A549 (cell line): ENCODE results near the gene ATP6V1G2. TPM values are rescaled to one million over a fixed set of nuclear protein-coding genes. Genes with fewer than 3 reads are reported as not detected.

Experiments used
- ATAC-seq, 2 experiments: fragments of 200-7000 bp in 1 of 2; fragments of >200 bp in 1 of 2; cut with Nextera tagmentation in 1 of 2; cut with Tn5 transposase in 1 of 2; 3 replicates each; pipeline versions ENCODE4 v1.8.0 to v1.9.1; 2018 to 2020; ENCODE audit warnings: mild to moderate bottlenecking in 1 of 2, moderate library complexity in 1 of 2
- CTCF ChIA-PET: fragments of 300-600 bp; sonication (Branson Sonifier 250); formaldehyde crosslinking; extraction: SDS; loops from one replicate; lab custom pipeline; 2021; ENCODE audit warnings: antibody characterized with exemption, inconsistent platforms; lab: Yijun Ruan, JAX
- POLR2A ChIA-PET: fragments of 350-600 bp; formaldehyde crosslinking; extraction: SDS; loops from one replicate; lab custom pipeline; 2021; ENCODE audit warnings: antibody characterized with exemption, inconsistent platforms; lab: Yijun Ruan, JAX
- DNase-seq, 2 experiments: peaks; one replicate each; pipeline versions ENCODE4 v3.0.0 to v3.0.0-alpha.2; 2011 to 2016; ENCODE audit warnings: low read depth in 1 of 2, low spot score in 1 of 2
- FAIRE-seq: peaks from 2 replicates; lab custom pipeline; 2011; peaks lifted over from hg19 to GRCh38; lab: Jason Lieb, UNC
- H3K27ac ChIP-seq, 2 experiments: fragments of >200 bp; sonication (Bioruptor Twin); formaldehyde crosslinking; 3 replicates each; pipeline ENCODE4 v1.5.1; 2016 to 2017
- H3K4me1 ChIP-seq: fragments of >200 bp; sonication (Bioruptor Twin); formaldehyde crosslinking; 3 replicates; pipeline ENCODE4 v1.6.1; 2016
- H3K4me2 ChIP-seq: fragments of >200 bp; sonication (Bioruptor Twin); formaldehyde crosslinking; 3 replicates; pipeline ENCODE4 v1.6.1; 2016
- H3K4me3 ChIP-seq: fragments of >200 bp; sonication (Bioruptor Twin); formaldehyde crosslinking; 3 replicates; pipeline ENCODE4 v1.5.1; 2016
- H3K9me3 ChIP-seq: fragments of >200 bp; sonication (Bioruptor Twin); formaldehyde crosslinking; 3 replicates; pipeline ENCODE4 v1.6.1; 2016
- BHLHE40 ChIP-seq: IDR thresholded peaks from 2 replicates; pipeline ENCODE4 v1.6.1; 2012; ENCODE audit warnings: low read depth, low read length, inconsistent platforms
- EP300 ChIP-seq, 2 experiments: fragments of >200 bp; sonication (Bioruptor Twin); formaldehyde crosslinking; IDR thresholded peaks; 2 replicates in 1 of 2; 3 replicates in 1 of 2; pipeline ENCODE4 v1.6.1; 2016 to 2017
- FOSB ChIP-seq: fragments of 250-450 bp; sonication (Bioruptor Pico); IDR thresholded peaks from 2 replicates; pipeline ENCODE4 v1.5.0; 2020; ENCODE audit warnings: mild to moderate bottlenecking, moderate library complexity
- HDAC2 ChIP-seq: fragments of 200-600 bp; sonication (generic); IDR thresholded peaks from 2 replicates; pipeline ENCODE4 v1.6.1; 2016
- HES2 ChIP-seq: fragments of >200 bp; sonication (Bioruptor Twin); formaldehyde crosslinking; IDR thresholded peaks from 2 replicates; pipeline ENCODE4 v1.6.1; 2016
- HEYL ChIP-seq: fragments of 250-450 bp; sonication (Bioruptor Pico); IDR thresholded peaks from 2 replicates; pipeline ENCODE4 v1.8.0; 2021; ENCODE audit warnings: mild to moderate bottlenecking, moderate library complexity
- KDM5A ChIP-seq: fragments of 200-600 bp; sonication (generic); IDR thresholded peaks from 2 replicates; pipeline ENCODE4 v1.6.1; 2016; ENCODE audit warnings: antibody characterized with exemption, mild to moderate bottlenecking
- NR3C1 ChIP-seq: fragments of >200 bp; sonication (Bioruptor Twin); formaldehyde crosslinking; IDR thresholded peaks from 3 replicates; pipeline ENCODE4 v1.6.1; 2017
- RFX5 ChIP-seq: fragments of 450-650 bp; IDR thresholded peaks from 2 replicates; pipeline ENCODE4 v1.7.1; 2014; ENCODE audit warnings: antibody characterized with exemption, mild to moderate bottlenecking, moderate library complexity
- RNF2 ChIP-seq: fragments of 200-600 bp; sonication (generic); IDR thresholded peaks from 2 replicates; pipeline ENCODE4 v1.6.1; 2016; ENCODE audit warnings: low read depth, mild to moderate bottlenecking, antibody characterized with exemption, moderate library complexity, borderline replicate concordance
- SMC3 ChIP-seq: fragments of >200 bp; sonication (Bioruptor Twin); formaldehyde crosslinking; IDR thresholded peaks from 3 replicates; pipeline ENCODE4 v1.6.1; 2018; ENCODE audit warnings: inconsistent platforms
- SREBF2 ChIP-seq: fragments of 450-650 bp; IDR thresholded peaks from 2 replicates; pipeline ENCODE4 v1.6.1; 2014; ENCODE audit warnings: mild to moderate bottlenecking, moderate library complexity
- TFCP2L1 ChIP-seq: fragments of 250-450 bp; sonication (Bioruptor Pico); IDR thresholded peaks from 2 replicates; pipeline ENCODE4 v1.5.0; 2021; ENCODE audit warnings: mild to moderate bottlenecking
- WGBS: methylation state at CpG from one replicate; pipeline ENCODE4 v1.1.6; 2017; ENCODE audit errors: missing lambda C conversion rate; 5-methylcytosine and 5-hydroxymethylcytosine counted together
- polyA plus RNA-seq, 4 experiments: library from polyadenylated mRNA; depleted of rRNA in 3 of 4; stranded (reverse); fragments of >200 nt; fragmentation: RNase III in 1 of 4; extraction: RNeasy Plus Mini Kit Qiagen cat#74134 plus additional on column Dnase treatment in 1 of 4; gene quantifications; 2 replicates in 3 of 4; 3 replicates in 1 of 4; pipeline ENCODE4 v1.2.3, GENCODE V29; 2011 to 2017

ATP6V1G2 gene
- polyA plus RNA-seq, 2 of the 4 experiments (the other 2 are of a cell fraction), result 0.57 to 1.5 TPM

- WGBS, result 56% methylated on average over 12 of the region's 12 CpGs
- no peak overlapping the region for H3K27ac ChIP-seq
- ChIA-PET POLR2A (no interaction called here), CTCF (interaction anchor here (3.2 to 18.3 kb wide), 4 partner anchors 9 to 32 kb away, joined by 18 to 338 read pairs (median 43); partner anchors contain the start of genes ATP6V1G2, LTA, NCR3 and NFKBIL1)
- peaks cover 6% of the 10 kb centered on the region; the same call in 1 of the 3 replicates for H3K4me1 ChIP-seq
- no peak overlapping the region for H3K4me3 ChIP-seq
- no peaks in the 10 kb centered on the region for H3K9me3 ChIP-seq
- DNase-seq, result no peak
- ATAC-seq, result no peak
- no peak overlapping the region for H3K4me2 ChIP-seq
- TF ChIP-seq HDAC2 (no peak), HEYL (CRISPR knock-in tag) (no peak)
- no peak for FAIRE-seq
Measured at GRCh38 chr6:31578184-31579118, 32.0 kb upstream of the ATP6V1G2 start.

- ChIA-PET CTCF (interaction anchor here (5.3 to 18.3 kb wide), 3 partner anchors 17 to 31 kb away, joined by 18 to 338 read pairs (median 56); partner anchors contain the start of genes ATP6V1G2, NCR3 and NFKBIL1), POLR2A (no interaction called here)
- H3K27ac ChIP-seq, result no peak overlapping the region
- H3K4me1 ChIP-seq, result peaks cover 6% of the 10 kb centered on the region; the same call in 1 of the 3 replicates
- ATAC-seq (no peak), FAIRE-seq (no peak), DNase-seq (no peak)
- H3K9me3 ChIP-seq, result no peaks in the 10 kb centered on the region
- no peak overlapping the region for H3K4me2 ChIP-seq
- TF ChIP-seq RFX5, result no peak
- TF ChIP-seq SREBF2, result no peak
- no peak overlapping the region for H3K4me3 ChIP-seq
- WGBS, result 76% methylated on average over 2 of the region's 3 CpGs
Measured at GRCh38 chr6:31577579-31577966, 31.2 kb upstream of the ATP6V1G2 start.

GRCh38 chr6:31576897-31577578 lies 30.6 kb upstream of the ATP6V1G2 start:
- TF ChIP-seq NR3C1, result no peak
- no peak for TF ChIP-seq SMC3
- no peak for TF ChIP-seq FOSB
- Histone ChIP-seq H3K4me3 (no peak overlapping the region), H3K27ac (no peak overlapping the region), H3K4me2 (no peak overlapping the region), H3K9me3 (no peaks in the 10 kb centered on the region), H3K4me1 (peaks cover 6% of the 10 kb centered on the region; the same call in 1 of the 3 replicates)
- 75% methylated on average over 11 of the region's 19 CpGs for WGBS
- POLR2A ChIA-PET, result no interaction called here
- CTCF ChIA-PET, result interaction anchor here (1.4 to 18.3 kb wide), 5 partner anchors 7 to 30 kb away, joined by 4 to 338 read pairs (median 19); partner anchors contain the start of genes ATP6V1G2, NCR3 and NFKBIL1
- FAIRE-seq (no peak), DNase-seq (no peak), ATAC-seq (no peak)

- FAIRE-seq (no peak), ATAC-seq (no peak), DNase-seq (no peak)
- Histone ChIP-seq H3K4me3 (no peak overlapping the region), H3K9me3 (no peaks in the 10 kb centered on the region), H3K4me2 (no peak overlapping the region), H3K27ac (no peak overlapping the region), H3K4me1 (no peaks in the 10 kb centered on the region)
- 78% methylated on average over 8 of the region's 8 CpGs for WGBS
- ChIA-PET CTCF (interaction anchor here (1.4 to 18.3 kb wide), 5 partner anchors 8 to 29 kb away, joined by 4 to 338 read pairs (median 19); partner anchors contain the start of genes ATP6V1G2, NCR3 and NFKBIL1), POLR2A (no interaction called here)
- TF ChIP-seq TFCP2L1 (CRISPR knock-in tag) (no peak), RNF2 (no peak), EP300 (IDR thresholded peaks at IDR 0.05) (no peak), BHLHE40 (no peak), KDM5A (no peak), HES2 (no peak)
Measured at GRCh38 chr6:31575952-31576685, 29.7 kb upstream of the ATP6V1G2 start.
